HG03108 (cell line): ENCODE results near the gene OSTN.

Experiments
- ATAC-seq: cut with Tn5 transposase; IDR thresholded peaks from one replicate; pipeline ENCODE4 v1.9.1; 2021; ENCODE audit warnings: moderate library complexity; ENCODE audit not compliant: unreplicated experiment

OSTN gene

DNA sequence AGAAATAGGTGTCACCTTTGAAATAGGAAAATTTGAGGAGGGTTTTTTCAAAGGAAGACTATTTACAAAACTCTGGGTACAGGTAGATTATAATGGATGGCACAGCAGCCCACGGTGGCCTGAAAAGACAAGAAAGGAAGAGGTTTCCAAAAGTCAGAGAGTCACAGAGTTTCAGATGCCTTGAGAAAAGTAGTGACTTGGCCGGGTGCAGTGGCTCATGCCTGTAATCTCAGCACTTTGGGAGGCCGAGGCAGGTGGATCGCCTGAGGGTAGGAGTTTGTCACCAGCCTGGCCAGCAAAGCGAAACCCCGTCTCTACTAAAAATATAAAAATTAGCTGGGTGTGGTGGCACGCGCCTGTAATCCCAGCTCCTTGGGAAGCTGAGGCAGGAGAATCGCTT is 35.2 kb downstream of the OSTN start:
- ATAC-seq = no peak

DNA sequence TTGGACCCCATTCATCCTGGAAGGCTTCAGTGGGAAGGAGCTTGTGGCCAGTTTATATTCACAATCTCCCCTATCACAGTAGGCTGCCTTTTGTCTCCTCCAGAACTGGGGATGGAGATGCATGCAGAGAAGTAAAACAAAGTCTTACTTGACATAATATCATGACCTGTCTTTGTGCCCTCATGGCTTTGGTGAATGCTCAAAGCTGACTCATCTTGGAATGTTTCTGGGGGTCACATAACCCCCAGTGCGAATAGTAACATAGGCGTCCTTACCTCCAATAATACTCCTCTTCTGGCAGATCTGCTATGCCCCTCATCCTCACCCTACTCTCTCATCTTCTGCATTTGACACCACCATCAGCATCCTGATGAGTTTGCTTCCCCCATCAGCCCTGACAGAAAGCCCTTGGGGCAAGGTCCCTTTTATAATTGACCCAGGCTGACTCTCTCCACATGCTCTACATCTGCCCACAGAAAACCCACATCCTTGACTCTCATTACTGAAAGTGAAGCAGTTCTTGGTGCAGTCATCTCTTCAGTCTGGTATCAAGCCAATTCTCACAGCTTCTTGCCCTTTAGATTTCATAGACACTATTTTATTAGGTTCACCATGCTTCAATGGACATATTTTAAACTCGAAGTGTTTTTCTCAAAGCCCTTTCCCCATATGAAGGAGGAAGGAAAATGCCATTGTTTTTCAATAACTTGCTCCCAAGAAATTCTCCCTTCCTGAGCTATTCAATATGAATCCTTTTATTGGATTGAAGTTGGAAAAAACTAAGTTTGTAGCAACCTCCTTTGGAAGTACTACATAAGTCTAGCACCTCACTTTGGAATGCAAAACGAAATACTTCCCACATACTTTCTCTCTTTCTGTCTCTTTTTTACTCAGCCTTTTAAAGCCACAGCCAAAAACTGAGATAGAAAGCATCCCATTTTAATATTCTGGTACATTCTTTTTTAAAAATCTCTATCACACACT is 36.6 kb downstream of the OSTN start:
- peak; percentile 99 for ATAC-seq

DNA sequence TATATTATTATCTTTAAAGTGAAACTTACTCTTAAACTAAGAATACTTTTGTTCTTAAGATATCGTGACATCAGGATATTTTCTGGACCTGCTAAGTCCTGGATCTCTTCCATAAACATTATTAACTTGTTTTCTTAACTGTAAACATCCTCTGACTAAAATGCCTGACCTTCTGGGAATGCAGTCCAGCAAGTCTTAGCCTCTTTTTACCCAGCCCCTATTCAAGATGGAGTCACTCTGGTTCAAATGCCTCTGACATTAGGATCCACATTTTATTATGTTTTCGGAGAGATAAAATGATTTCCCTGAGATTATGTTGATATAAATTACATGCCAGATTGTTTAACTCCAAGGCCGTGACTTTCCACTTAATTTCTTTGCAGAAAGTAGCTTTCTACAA is 37.6 kb downstream of the OSTN start:
- ATAC-seq = no peak

DNA sequence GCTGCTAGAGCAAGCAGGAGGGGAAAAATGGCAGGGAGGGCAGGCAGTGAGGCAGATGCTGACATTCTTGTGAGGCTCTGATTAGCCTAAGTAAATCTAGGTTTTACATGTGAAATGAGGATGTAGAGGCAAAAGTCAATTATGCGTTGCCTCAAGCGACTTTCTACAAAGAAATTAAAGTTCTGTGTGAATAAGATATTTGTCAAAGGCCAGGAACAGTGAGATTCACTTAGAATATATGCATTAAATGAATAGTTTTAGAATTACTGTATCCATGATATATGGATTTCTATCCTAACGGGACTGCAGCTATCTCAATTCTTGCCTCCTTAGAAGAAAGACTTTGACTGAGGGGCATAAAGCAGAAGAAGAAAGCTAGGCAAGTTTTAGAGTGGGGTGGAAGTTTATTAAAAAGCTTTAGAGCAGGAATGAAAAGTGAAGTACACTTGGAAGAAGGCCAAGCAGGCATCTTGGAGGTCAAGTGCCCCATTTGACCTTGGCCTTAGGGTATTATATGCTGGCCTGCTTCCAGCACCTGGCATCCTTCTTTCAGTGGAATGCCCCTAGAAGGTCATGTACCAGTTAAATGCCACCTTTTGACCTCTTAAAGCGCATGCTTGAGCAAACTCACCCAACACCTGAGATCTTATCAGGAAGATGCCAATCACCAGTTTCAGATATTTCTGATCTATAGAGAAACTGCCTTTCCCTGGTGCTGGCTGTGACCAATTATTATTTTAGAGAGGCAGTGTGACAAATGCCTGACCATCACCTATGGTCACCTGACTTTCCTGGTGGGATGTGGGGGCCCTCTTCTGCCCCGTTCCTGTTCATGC is 38.2 kb downstream of the OSTN start:
- no peak for ATAC-seq

GRCh38 chr3:191238321-191238817 is 39.3 kb downstream of the OSTN start:
- no peak for ATAC-seq

- ATAC-seq = no peak
Measured at GRCh38 chr3:191239407-191240031, 40.5 kb downstream of the OSTN start.

DNA sequence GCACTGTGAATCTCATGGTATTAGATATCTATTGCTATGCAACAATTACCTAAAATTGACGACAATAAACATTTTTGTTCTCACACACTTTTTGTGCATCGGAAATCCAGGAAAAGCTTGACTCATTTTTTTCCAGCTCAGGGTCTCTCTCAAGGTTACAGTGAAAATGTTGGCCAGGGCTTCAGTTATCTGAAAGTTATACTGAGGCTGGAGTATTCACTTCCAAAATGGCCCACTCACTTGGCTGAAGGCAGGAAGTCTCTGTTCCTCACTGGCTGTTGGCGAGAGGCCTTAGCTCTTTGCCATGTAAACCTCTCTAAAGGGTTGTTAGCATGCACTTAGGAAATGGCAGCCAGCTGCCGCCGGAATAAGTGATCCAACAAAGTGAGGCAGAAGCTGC is 41.4 kb downstream of the OSTN start:
- no peak for ATAC-seq

DNA sequence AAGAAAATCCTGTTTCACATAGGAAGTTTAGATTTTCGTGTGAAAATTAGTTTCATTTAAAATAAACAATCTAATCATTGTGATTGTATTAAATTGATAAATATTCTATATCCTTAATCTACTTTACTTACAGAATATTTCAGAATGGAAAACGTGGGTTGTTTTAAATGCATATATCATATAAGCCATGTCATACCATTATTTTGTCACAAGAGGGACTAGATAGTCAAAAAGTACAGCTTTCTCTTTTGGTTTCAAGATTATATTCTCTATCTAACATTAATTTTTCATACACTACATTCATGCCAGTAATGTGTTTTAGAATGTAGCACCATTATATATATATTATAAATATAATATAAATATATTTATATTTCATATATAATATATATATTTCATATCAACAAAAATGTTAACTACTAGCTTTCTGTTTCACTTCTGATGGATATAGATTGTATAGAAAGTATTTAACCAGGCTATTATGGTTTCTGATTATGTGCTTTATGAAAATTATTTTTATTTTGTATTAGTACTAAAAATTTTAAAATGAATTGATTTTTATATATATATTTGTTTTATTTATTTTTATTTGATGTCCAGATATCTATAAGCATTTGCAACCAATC is 45.3 kb downstream of the OSTN start:
- peak; percentile 34 for ATAC-seq

DNA sequence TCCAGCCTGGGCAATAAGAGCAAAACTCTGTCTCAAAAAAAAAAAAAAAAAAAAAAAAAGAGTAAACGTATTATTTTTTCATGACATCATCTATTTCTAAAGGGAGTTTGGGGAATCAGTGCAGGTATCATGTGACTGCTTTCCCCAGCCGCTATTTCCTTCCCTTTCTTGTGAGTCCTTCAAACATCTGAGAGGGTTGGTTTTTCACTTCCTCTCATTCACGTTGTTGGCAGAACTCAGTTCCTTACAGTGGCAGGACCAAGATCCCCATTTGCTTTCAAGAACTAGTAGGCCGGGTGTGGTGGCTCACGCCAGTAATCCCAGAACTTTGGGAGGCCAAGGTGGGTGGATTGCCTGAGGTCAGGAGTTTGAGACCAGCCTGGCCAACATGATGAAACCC is 47.0 kb downstream of the OSTN start:
- ATAC-seq = peak; percentile 64

DNA sequence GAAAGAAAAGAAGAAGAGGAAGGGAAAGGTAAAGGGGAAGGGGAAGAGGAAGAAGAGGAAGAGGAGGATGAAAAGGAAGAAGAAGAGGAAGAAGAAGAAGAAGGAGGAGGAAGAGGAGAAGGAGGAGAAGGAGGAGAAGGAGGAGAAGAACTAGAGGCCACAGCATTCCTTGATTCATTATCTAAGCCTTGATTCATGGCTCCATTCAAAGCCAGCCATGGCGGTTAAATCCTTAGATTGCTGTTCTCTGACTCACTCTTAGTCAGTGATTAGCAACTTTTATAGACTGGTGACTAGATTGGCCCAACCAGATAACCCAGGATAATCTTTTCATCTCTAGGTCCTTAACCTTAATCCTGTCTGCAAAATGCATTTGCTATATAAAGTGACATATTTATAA is 47.6 kb downstream of the OSTN start:
- no peak for ATAC-seq

GRCh38 chr3:191253089-191253799 is 54.2 kb downstream of the OSTN start:
- no peak for ATAC-seq

GRCh38 chr3:191254098-191254873 is 55.2 kb downstream of the OSTN start:
- no peak for ATAC-seq

GRCh38 chr3:191255156-191255555 is 56.1 kb downstream of the OSTN start:
- no peak for ATAC-seq

- no peak for ATAC-seq
Measured at GRCh38 chr3:191256405-191256804, 57.4 kb downstream of the OSTN start.

DNA sequence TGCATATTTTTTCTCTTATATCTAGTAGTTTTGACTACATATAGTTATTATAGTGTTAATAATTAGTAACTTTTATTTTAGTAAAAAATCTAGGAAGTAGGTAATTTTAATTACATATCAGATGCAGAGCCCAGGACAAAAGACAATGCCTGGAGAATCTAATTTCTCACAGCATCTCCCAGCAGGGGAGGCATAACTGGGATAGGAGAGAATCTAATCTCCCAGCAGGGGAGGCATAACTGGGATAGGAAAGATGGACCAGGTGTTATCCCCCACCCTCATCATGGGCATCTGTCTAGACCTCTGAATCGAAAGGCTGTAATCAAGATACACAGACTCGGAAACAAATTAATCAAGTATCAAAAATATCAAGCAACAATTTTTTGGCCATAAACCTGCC is 58.2 kb downstream of the OSTN start:
- ATAC-seq = no peak

- ATAC-seq = no peak
Measured at GRCh38 chr3:191259486-191259885, 60.4 kb downstream of the OSTN start.

DNA sequence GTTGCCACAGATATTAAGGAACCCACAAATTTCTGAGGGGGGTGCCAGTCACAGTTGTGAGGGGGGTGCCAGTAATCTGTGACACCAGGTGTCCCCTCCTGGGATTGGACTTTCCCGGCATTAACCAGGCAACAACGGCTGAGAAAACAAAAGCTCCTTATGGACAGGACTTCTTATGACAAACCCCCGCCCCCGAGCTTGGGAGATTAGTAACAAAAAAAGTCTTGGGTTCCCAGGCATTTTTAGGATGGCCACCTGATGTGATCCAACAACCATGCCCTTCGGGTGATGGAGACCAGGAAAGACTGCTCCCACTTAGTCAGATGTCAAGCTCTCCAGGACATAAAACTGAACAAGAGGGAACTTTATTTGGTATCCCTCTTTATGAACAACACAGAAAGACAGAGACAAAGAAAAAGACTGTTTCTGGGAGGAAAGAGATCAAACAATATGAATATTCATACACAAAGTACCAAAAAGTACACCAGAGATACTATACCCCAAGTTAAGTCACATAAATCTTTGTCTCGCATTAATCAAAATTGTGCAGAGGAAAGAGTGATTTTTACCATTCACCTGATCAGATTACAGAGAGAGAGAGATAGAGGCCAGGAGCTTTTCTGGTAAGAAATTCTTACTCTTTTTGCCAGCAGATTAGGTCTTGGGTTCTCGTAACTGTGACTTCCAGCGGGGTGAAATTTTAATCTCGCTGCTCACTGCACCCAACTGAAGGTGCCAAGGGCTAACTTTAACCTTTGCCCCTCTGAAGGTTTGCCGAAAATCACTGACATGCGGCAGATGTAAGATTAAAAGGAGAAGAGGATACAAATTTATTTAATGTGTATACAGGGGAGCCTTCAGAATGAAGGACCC is 61.6 kb downstream of the OSTN start:
- no peak for ATAC-seq

DNA sequence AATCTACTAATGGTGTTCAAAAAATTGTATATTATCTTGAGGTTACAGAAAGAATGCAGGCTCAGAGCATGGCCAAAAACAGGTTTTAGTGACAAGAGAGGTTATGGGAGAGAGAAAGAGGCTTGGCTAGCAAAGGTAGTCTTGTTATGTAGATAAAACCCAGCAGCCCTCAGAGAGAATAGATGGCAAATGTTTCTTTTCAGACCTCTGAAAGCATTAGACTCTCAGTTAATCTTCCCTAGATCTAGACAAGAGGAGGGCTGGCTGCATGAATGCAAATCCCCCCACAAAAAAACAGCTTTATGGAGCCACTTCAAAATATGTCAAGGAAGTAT is 62.2 kb downstream of the OSTN start:
- ATAC-seq = no peak

DNA sequence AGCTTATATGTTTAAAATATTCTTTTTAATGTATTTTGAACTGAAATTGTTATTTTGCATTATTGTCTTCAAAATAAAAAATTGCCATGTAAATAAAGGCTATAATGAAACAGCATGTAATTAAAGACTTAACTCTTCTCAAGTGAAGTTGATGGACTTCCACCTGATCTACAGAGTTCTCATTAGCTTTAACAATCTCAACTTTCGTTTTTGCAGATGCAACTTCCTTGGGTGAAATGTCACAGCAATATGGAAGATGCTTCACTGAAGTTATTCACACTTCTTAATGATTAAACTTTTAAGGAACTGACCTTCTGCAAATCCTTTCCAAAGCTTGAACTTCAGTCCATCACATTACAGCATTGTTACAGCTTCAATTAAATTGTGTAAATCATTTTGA is 63.6 kb downstream of the OSTN start:
- peak; percentile 62 for ATAC-seq
